NT2/D1 (cell line): ENCODE measurements around the gene SUZ12.
"Not testable (repeated sequence)": the region's sequence is repeated elsewhere in the genome, so short reads cannot be mapped to it uniquely, and the experiment has no call there.

Experiments
- SUZ12 ChIP-seq: IDR thresholded peaks from 2 replicates; pipeline ENCODE4 v1.6.1; 2011; ENCODE audit not compliant: insufficient read length, insufficient read depth; ENCODE audit errors: extremely low read depth
- YY1 ChIP-seq: IDR thresholded peaks from 2 replicates; pipeline ENCODE4 v1.6.1; 2011; ENCODE audit not compliant: insufficient read length, insufficient read depth

GRCh38 chr17:31936615-31937609, at the start of gene SUZ12:
- not testable (repeated sequence) for TF ChIP-seq YY1, SUZ12
